HG03135 (cell line): Measurements from ENCODE around the gene EBLN2.

Source experiments
- ATAC-seq: cut with Tn5 transposase; IDR thresholded peaks from one replicate; pipeline ENCODE4 v1.9.1; 2021; ENCODE audit warnings: mild to moderate bottlenecking, moderate library complexity; ENCODE audit not compliant: unreplicated experiment

Gene EBLN2

DNA sequence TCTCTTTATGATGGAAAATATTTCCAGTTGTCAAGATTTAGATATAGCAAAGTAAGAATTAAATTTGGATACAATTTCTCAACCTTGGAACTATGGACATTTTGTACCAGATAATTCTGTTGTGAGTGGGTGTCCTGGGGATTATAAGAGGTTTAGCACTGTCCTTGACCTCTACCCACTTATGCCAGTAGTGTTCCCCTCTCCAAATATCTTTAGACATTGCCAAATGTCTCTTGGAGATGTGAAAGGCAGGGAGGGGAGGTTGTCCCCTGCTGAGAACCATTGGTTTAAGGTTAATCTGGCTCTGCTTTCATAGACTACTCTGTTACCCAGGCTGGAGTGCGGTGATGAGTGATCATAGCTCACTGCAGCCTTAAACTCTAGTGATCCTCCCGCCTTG is at the start of gene EBLN2:
Gene EBLN2 (plus strand): TSS at position 244 of the 400 bp plus-strand sequence. CDS start 423 bp downstream, outside the sequence.
- ATAC-seq, result no peak

GRCh38 chr3:73018298-73018697 is 43.2 kb upstream of the EBLN2 start:
- no peak for ATAC-seq

DNA sequence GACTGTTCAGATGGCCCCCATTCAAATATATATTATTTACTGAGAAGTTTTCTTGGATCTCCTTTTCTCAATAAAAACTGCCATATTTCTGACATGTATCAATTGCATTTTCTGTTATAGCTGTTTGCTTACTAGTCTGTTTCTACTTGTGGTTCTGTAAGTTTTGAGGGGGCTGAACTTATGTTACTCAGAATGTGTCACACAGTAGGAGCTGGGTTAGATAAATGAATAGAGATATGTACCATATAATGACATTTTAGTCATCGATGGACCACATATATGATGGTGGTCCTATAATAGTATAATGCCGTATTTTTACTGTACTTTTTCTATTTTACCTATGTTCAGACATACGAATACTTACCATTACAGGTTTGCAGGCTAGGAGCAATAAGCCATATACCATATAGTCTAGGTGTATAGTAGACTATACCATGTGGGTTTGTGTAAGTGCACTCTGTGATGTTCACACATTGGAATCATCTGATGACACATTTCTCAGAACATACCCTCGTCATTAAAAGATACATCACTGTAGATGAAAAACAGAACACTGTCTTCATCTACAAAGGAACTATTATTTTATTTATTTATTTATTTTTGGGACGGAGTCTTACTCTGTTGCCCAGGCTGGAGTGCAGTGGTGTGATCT is 42.5 kb upstream of the EBLN2 start:
- ATAC-seq, result no peak

DNA sequence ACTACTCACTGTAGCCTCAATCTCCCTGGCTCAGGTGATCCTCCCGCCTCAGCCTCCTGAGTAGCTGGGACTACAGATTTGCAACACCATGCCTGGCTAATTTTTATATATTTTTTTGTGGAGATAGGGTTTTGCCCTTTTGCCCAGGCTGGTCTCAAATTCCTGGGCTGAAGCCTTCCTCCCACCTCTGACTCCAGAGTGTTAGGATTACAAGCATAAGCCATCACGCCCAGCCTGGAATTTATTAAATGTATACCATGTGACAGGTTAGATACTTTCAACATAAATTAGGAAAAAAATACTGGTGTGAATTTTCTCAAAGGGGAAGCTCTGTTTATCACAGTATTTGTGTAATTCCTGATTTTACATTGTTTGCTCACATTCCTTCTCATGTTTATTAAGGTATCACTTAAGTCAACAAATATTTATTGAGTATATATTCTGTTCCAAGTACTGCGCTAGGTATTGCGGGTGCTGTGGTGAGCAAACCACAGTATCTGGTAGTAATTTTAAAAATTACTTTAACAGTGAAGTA is 40.1 kb upstream of the EBLN2 start:
- no peak for ATAC-seq

GRCh38 chr3:73024836-73025235 is 36.6 kb upstream of the EBLN2 start:
- ATAC-seq, result no peak

GRCh38 chr3:73026111-73026759 is 35.2 kb upstream of the EBLN2 start:
- no peak for ATAC-seq

GRCh38 chr3:73026760-73027113 is 34.7 kb upstream of the EBLN2 start:
- ATAC-seq, result no peak

GRCh38 chr3:73028803-73029202 is 32.7 kb upstream of the EBLN2 start:
- ATAC-seq, result no peak

DNA sequence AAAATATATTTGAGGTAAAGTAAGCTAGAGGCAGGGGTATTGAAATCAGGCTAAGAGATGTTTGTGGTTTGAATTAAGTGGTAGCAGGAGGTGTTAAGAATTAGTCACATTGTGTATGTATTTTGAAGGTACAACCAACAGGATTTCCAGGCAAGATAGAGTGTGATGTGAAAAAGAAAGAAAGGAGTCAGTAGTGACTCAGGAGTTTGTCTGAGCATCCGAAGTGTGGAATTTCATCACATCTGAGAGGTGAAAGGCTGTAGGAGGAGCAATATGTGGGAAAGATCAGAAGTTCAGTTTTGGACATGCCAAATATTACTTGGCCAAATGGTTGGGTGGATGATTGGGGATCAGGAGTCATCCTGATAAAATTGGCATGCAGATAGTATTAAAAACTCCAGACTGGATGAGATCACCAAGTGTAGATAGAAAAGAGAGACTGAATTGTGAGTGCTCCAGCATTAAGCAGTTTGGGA is 32.1 kb upstream of the EBLN2 start:
- ATAC-seq, result no peak

GRCh38 chr3:73030073-73030597 is 31.3 kb upstream of the EBLN2 start:
- no peak for ATAC-seq

DNA sequence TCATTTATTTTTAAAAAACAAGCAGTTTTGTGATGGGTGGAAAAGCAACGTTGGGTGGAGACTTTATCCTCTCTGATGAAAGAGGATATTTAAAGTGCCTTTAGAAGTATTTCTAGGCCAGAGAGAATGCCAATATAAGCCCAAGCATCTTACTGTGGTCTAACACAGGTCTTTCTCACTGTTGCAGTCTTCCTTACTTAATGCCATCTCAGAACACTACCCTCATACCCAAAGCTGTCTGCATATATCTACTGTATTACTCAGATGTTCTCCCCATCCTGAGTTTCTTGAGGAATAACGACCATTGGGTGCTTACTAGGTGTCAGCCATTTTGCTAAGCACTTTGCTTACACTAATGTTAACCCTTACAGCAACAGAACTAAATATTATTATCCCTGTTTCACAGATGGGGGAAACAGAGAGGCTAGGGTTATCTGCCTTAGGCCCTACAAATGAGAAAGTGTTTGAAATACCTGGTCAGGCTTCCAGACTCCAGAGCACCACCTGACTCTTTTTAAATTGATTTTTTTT is 29.8 kb upstream of the EBLN2 start:
- ATAC-seq, result no peak

GRCh38 chr3:73036694-73037591 is 24.5 kb upstream of the EBLN2 start:
- ATAC-seq, result no peak

- ATAC-seq, result no peak
Measured at GRCh38 chr3:73041537-73041936, 19.9 kb upstream of the EBLN2 start.

DNA sequence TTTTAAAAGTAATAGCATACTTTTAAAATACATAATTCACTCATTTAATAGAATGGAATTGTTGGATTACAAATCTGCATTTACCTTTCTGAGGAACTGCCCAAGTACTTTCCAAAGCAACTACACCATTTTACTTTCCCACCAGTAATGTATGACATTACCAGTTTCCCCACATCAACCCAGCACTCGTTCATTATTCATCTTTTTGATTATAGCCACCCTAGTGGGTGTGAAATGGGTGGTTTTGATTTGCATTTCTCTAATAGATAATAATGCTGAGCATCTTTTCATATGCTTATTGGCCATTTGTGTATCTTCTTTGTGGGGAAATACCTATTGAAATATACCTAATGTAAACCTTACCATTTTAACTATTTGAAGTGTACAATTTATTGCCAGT is 18.0 kb upstream of the EBLN2 start:
- no peak for ATAC-seq

DNA sequence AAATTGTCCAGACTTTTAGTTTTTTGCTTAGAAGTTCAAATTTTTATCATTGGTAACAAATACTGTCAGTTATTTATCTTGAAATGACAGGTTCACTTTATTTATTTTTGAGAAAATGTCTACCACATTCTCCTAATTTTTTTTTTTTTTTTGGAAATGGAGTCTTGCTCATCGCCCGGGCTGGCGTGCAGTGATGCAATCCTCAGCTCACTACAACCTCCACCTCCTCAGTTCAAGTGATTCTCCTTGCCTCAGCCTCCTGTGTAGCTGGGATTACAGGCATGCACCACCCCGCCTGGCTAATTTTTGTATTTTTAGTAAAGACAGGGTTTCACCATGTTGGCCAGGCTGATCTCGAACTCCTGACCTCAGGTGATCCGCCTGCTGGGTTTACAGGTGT is 16.1 kb upstream of the EBLN2 start:
- ATAC-seq, result no peak

DNA sequence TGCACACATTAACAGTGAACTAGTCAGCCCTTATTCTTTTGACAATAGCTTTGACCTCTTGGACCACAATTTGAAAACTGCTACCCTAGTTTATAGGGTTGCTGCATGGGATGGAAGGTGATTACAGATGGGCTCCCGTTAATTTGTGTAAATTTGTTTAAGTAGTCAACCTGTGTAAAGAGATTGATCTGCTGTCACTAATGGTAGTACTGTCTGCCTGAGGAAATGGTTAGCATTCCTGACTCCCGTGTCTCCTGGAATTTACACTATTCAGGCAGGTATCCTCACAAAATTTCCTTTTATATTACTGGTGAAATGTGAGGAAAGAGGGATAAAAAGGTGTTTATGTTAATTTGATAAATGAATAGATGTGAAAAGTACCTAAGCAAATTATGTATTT is 15.3 kb upstream of the EBLN2 start:
- ATAC-seq, result no peak

DNA sequence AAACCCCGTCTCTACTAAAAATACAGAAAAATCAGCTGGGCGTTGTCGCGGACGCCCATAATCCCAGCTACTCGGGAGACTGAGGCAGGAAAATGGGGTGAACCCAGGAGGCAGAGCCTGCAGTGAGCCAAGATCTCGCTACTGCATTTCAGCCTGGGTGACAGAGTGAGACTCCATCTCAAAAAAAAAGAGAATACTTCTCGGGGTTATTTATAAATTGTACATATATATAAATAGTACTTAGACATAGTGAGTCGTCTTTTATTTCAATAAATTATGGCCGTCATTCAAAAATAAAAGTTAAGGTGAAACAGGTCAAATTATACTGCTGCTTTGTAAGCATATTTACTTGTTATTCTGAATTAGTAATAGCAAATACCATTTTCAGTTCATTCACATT is 12.1 kb upstream of the EBLN2 start:
- ATAC-seq, result no peak

DNA sequence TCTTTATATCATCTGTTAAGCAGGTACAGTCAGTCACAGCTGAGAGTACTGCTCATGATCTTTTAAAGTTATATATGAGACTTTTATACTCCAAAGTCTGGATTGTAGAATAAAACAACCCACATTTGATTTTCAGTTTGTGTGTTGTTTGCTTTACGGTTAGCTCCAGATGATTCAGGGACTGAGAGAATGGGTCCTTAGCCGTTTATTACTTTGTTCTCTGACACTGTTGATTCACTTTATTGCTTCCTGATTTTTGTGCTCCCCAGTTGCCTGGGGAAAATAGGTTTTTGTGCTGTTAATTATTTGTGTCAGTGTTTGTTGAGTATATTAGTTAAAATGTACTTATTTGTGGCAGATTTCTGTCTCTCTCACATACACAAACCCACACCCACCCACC is 8.6 kb upstream of the EBLN2 start:
- no peak for ATAC-seq

DNA sequence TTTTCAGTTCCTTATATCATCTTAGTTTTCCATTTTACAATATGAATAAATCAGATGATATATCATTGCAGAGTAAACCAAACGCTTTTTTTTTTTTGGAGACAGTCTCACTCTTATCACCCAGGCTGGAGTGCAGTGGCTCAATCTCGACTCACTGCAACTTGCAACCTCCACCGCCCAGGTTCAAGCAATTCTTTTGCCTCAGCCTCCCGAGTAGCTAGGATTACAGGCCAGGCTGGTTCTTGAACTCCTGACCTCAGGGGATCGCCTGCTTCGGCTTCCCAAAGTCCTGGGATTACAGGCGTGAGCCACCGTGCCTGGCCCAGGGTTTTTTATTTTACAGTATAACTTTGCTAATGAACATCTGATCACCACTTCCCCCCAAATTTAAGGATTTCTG is 5.9 kb upstream of the EBLN2 start:
- ATAC-seq, result no peak

GRCh38 chr3:73056014-73056844 is 5.2 kb upstream of the EBLN2 start:
- ATAC-seq, result no peak
